ENCODE measurements around the gene TMEM101. TPM values are rescaled to one million over a fixed set of nuclear protein-coding genes. Genes with fewer than 3 reads are reported as not detected.

TMEM101 gene
- total and polyA plus RNA-seq, 8 donors: 29.7 to 49.4 (median 43.4) TPM

- H3K36me3 ChIP-seq: no peaks in the 10 kb centered on the region
- no peak overlapping the region for H3K27ac ChIP-seq
- no peak overlapping the region for H3K4me3 ChIP-seq
- ATAC-seq (no peak), DNase-seq (no peak)
- peaks cover 0 to 16% of the 10 kb centered on the region in 2 donors for H3K27me3 ChIP-seq
- intact Hi-C loops (cut with DNase I): no loop called here
- TF ChIP-seq CTCF (IDR thresholded peaks at IDR 0.05): no peak
- no peaks in the 10 kb centered on the region for H3K9me3 ChIP-seq
- no peaks in the 10 kb centered on the region for H3K4me1 ChIP-seq
These were observed 19.7 kb downstream of the TMEM101 start for GRCh38 chr17:43995150-43995471.

DNA sequence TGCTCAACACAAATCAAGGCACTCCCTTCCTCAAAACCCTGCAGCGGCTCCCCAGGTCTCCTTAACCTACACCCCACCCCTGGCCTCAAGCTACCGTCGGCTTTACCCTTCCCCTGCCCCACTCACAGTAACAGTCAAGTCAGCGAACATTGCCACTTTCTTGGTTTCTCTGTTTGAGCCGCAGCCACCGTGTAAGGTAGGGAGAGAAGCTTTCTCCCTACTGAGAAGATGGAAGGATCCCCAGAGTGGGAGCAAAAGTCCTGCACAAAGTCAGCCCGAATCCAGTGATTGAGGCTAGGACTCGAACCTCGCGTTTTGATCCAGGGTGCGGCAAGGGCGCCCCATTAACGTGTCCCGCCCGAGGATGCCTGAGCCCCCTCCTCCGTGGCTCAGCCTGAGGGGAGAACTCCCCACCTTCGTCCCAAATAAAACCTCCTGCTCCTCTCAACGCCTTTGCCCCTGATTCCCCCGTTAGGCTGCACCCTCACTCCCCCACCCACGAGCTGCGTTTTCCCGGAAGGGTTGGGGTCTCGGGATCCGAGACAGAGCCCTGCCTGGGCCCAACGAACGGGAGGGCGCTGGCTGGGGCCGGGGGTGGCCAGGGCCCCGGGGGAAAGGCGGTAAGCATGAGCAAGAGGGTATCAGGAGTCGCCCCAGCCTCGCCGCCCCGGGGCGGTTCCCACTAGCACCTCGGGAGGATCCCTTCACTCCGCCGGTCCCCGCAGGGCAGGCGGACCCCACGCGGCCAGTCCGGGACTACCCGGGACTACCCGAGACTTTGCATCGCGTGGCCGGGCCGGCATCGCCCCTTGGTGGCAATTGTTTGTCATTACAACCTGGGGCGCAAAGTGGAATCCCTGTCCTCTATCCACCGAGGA, 20.3 kb downstream of the TMEM101 start:
- peak; percentile 70 to 76 for TF ChIP-seq CTCF (IDR thresholded peaks at IDR 0.05)
- Histone ChIP-seq H3K4me1 (no peaks in the 10 kb centered on the region), H3K4me3 (peak overlapping the region; percentile 7 to 10), H3K9me3 (no peaks in the 10 kb centered on the region), H3K36me3 (no peaks in the 10 kb centered on the region), H3K27ac (no peak overlapping the region), H3K27me3 (peaks cover 0 to 16% of the 10 kb centered on the region in 2 donors)
- ATAC-seq: peak; percentile 84
- intact Hi-C loops (cut with DNase I): loop anchor here in 1 of 2 donors (5.0 kb wide), 1 partner anchor 47 kb away; no protein-coding TSS in a partner anchor
- peak in 2 of 4 donors; percentile 49 to 89 for DNase-seq

- ATAC-seq (no peak), DNase-seq (no peak)
- no peaks in the 10 kb centered on the region for H3K4me1 ChIP-seq
- intact Hi-C loops (cut with DNase I): loop anchor here in 1 of 2 donors (5.0 kb wide), 1 partner anchor 45 kb away; no protein-coding TSS in a partner anchor
- no peak overlapping the region for H3K27ac ChIP-seq
- H3K9me3 ChIP-seq: no peaks in the 10 kb centered on the region
- H3K36me3 ChIP-seq: no peaks in the 10 kb centered on the region
- peaks cover 11 to 16% of the 10 kb centered on the region in 2 donors for H3K27me3 ChIP-seq
- no peak for TF ChIP-seq CTCF (IDR thresholded peaks at IDR 0.05)
- no peak overlapping the region for H3K4me3 ChIP-seq
These were observed 22.1 kb downstream of the TMEM101 start for GRCh38 chr17:43992641-43993040.

GRCh38 chr17:43988301-43988700, 26.5 kb downstream of the TMEM101 start:
- DNase-seq (no peak), ATAC-seq (no peak)
- intact Hi-C loops (cut with DNase I): no loop called here
- Histone ChIP-seq H3K36me3 (no peaks in the 10 kb centered on the region), H3K27me3 (peaks cover 19 to 53% of the 10 kb centered on the region in 2 donors), H3K9me3 (no peaks in the 10 kb centered on the region), H3K4me3 (no peak overlapping the region), H3K27ac (no peak overlapping the region), H3K4me1 (peaks cover 0 to 11% of the 10 kb centered on the region in 2 donors)
- no peak for TF ChIP-seq CTCF (IDR thresholded peaks at IDR 0.05)

DNA sequence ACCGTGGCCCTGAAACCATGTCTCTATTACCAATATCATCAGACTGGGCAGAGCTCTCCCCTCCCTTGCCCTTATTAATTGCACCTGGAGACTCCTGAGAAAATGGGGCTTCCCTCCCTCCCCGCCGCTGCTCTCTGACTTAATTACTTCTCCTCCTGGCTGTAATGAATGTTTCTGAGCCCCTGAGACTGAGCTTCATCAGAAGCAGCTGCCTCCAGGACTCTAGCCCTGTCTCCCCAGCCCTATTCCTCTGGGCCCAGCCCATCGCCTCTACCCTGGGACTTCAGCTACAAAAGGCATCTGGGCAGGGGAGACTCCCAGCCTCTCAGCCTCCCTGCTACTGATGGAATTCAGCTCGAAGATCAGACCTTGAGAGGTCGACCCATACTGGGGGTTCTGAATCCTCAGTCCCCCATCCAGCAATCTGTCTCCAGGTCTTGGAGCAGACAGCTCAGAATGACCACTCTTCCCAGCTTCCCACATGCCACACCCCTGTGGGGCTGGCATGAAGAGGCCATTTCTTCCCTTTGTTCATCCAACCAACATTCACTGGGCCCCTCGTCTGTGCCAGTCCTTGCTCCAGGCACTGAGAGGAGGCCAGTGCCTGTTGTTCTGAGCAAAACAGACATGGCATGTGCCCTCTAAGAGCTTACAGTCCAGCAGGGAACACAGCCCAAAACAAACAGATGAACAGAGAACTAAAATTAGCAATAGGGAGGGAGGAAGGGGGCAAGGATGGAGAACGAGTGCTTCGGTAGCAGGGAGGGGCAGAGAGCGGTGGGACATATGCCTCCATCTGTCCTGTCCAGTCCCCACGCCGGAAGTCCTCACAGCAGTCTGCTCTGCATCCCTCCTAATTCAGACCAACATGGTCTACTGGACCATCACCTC, 27.4 kb downstream of the TMEM101 start:
- no peaks in the 10 kb centered on the region for H3K9me3 ChIP-seq
- no peak for TF ChIP-seq CTCF (IDR thresholded peaks at IDR 0.05)
- H3K4me3 ChIP-seq: no peak overlapping the region
- peaks cover 27 to 62% of the 10 kb centered on the region in 2 donors for H3K27me3 ChIP-seq
- DNase-seq (no peak), ATAC-seq (no peak)
- intact Hi-C loops (cut with DNase I): no loop called here
- H3K27ac ChIP-seq: no peak overlapping the region
- H3K4me1 ChIP-seq: peaks cover 0 to 12% of the 10 kb centered on the region in 2 donors
- no peaks in the 10 kb centered on the region for H3K36me3 ChIP-seq
